GM19468 (cell line): ENCODE measurements around the gene PTPRG.

ENCODE experiments used
- ATAC-seq: cut with Tn5 transposase; IDR thresholded peaks from one replicate; pipeline ENCODE4 v1.9.1; 2021; ENCODE audit warnings: mild to moderate bottlenecking, moderate library complexity, moderate number of reproducible peaks; ENCODE audit not compliant: unreplicated experiment; ENCODE audit errors: extremely low read depth

PTPRG gene

GRCh38 chr3:61780455-61781228, 219.3 kb downstream of the PTPRG start:
- no peak for ATAC-seq

GRCh38 chr3:61783993-61784718, 222.8 kb downstream of the PTPRG start:
- ATAC-seq = no peak

- ATAC-seq = no peak
These were observed 227.5 kb downstream of the PTPRG start for GRCh38 chr3:61788623-61789507.

GRCh38 chr3:61789861-61790260, 228.5 kb downstream of the PTPRG start:
- ATAC-seq = no peak

- ATAC-seq = no peak
These were observed 229.0 kb downstream of the PTPRG start for GRCh38 chr3:61790411-61790810.

- no peak for ATAC-seq
These were observed 231.7 kb downstream of the PTPRG start for GRCh38 chr3:61793056-61793455.

- ATAC-seq = no peak
These were observed 232.2 kb downstream of the PTPRG start for GRCh38 chr3:61793521-61793920.

GRCh38 chr3:61794341-61794740, 233.0 kb downstream of the PTPRG start:
- no peak for ATAC-seq

GRCh38 chr3:61794961-61795360, 233.6 kb downstream of the PTPRG start:
- no peak for ATAC-seq

- ATAC-seq = no peak
These were observed 234.8 kb downstream of the PTPRG start for GRCh38 chr3:61796088-61796680.

GRCh38 chr3:61796911-61797310, 235.5 kb downstream of the PTPRG start:
- no peak for ATAC-seq

- ATAC-seq = no peak
These were observed 241.4 kb downstream of the PTPRG start for GRCh38 chr3:61802772-61803171.

- ATAC-seq = no peak
These were observed 242.6 kb downstream of the PTPRG start for GRCh38 chr3:61803983-61804382.

GRCh38 chr3:61804782-61805181, 243.4 kb downstream of the PTPRG start:
- no peak for ATAC-seq

- ATAC-seq = no peak
These were observed 244.2 kb downstream of the PTPRG start for GRCh38 chr3:61805510-61806080.

- ATAC-seq = no peak
These were observed 245.4 kb downstream of the PTPRG start for GRCh38 chr3:61806810-61807209.

GRCh38 chr3:61807865-61808276, 246.5 kb downstream of the PTPRG start:
- ATAC-seq = no peak

- ATAC-seq = no peak
These were observed 247.2 kb downstream of the PTPRG start for GRCh38 chr3:61808526-61808925.

GRCh38 chr3:61808999-61809398, 247.6 kb downstream of the PTPRG start:
- no peak for ATAC-seq

GRCh38 chr3:61809879-61810278, 248.5 kb downstream of the PTPRG start:
- no peak for ATAC-seq
